Stimulated activated CD4-positive, alpha-beta T cell treated with anti-CD3 and anti-CD28 coated beads, Interleukin-4, amount 100 ng/mL, for 48 hours (primary cell): ENCODE results near the gene CR2.
"Not testable (repeated sequence)": the region's sequence is repeated elsewhere in the genome, so short reads cannot be mapped to it uniquely, and the experiment has no call there.

Source experiments
- DNase-seq, 2 donors: peaks; one replicate each; pipeline ENCODE4 v3.0.0-alpha.2; 2020; ENCODE audit warnings: low read depth in 2 of 2

Gene CR2

GRCh38 chr1:207504438-207504837 is 50.3 kb downstream of the CR2 start:
- DNase-seq = no peak

- DNase-seq = no peak
Measured at GRCh38 chr1:207510444-207510843, 56.3 kb downstream of the CR2 start.

GRCh38 chr1:207514890-207515289 is 60.8 kb downstream of the CR2 start:
- DNase-seq = no peak

GRCh38 chr1:207516729-207517128 is 62.6 kb downstream of the CR2 start:
- DNase-seq = no peak

GRCh38 chr1:207518608-207519236 is 64.6 kb downstream of the CR2 start:
- DNase-seq = no peak

GRCh38 chr1:207519505-207520399 is 65.6 kb downstream of the CR2 start:
- no peak for DNase-seq

GRCh38 chr1:207520400-207521345 is 66.5 kb downstream of the CR2 start:
- DNase-seq = not testable (repeated sequence)

- not testable (repeated sequence) for DNase-seq
Measured at GRCh38 chr1:207525239-207525638, 71.1 kb downstream of the CR2 start.

GRCh38 chr1:207528401-207528800 is 74.3 kb downstream of the CR2 start:
- not testable (repeated sequence) for DNase-seq

GRCh38 chr1:207536263-207536662 is 82.1 kb downstream of the CR2 start:
- DNase-seq = not testable (repeated sequence)
